Measurements from ENCODE around the gene ST6GALNAC6. TPM values are rescaled to one million over a fixed set of nuclear protein-coding genes. Genes with fewer than 3 reads are reported as not detected.
A peak's percentile ranks its signal among the peaks of the same experiment; 100 is the strongest.

The ST6GALNAC6 gene
- total RNA-seq, 1 donor from 2014 or later = 26.1 TPM

DNA sequence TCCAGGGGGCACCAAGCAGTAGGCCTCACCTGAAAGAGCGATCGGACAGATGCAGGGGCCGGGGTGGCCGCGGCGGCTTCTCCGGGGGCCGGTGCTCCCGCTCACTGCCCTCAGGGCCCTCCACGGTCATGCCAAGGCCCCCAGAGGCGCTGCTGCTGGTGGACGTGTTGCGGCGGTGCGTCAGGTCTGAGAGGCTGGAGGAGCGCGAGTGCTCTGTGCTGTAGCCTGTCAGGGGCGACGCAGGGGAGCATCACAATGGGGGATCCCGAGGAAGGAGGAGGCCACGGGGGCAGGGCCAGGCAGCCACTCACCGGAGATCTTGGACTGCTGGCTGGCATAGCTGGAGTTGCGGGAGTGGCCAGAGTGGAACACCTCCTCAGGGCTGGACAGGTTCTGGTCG is 45.9 kb upstream of the ST6GALNAC6 start:
- Mint-ChIP-seq H3K27ac (ENCODE audit: unreplicated experiment) (no peak overlapping the region), H3K36me3 (ENCODE audit: unreplicated experiment) (no peaks in the 10 kb centered on the region), H3K4me3 (ENCODE audit: unreplicated experiment) (no peak overlapping the region), H3K27me3 (ENCODE audit: unreplicated experiment) (peaks cover 7% of the 10 kb centered on the region), H3K9me3 (ENCODE audit: unreplicated experiment) (peaks cover 5% of the 10 kb centered on the region), H3K4me1 (ENCODE audit: low read depth, unreplicated experiment) (peaks cover 11% of the 10 kb centered on the region)
- no peak for DNase-seq
- TF ChIP-seq, protein P1, sequence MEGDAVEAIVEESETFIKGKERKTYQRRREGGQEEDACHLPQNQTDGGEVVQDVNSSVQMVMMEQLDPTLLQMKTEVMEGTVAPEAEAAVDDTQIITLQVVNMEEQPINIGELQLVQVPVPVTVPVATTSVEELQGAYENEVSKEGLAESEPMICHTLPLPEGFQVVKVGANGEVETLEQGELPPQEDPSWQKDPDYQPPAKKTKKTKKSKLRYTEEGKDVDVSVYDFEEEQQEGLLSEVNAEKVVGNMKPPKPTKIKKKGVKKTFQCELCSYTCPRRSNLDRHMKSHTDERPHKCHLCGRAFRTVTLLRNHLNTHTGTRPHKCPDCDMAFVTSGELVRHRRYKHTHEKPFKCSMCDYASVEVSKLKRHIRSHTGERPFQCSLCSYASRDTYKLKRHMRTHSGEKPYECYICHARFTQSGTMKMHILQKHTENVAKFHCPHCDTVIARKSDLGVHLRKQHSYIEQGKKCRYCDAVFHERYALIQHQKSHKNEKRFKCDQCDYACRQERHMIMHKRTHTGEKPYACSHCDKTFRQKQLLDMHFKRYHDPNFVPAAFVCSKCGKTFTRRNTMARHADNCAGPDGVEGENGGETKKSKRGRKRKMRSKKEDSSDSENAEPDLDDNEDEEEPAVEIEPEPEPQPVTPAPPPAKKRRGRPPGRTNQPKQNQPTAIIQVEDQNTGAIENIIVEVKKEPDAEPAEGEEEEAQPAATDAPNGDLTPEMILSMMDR (IDR thresholded peaks at IDR 0.05; ENCODE audit: partially characterized antibody, unreplicated experiment) = no peak

DNA sequence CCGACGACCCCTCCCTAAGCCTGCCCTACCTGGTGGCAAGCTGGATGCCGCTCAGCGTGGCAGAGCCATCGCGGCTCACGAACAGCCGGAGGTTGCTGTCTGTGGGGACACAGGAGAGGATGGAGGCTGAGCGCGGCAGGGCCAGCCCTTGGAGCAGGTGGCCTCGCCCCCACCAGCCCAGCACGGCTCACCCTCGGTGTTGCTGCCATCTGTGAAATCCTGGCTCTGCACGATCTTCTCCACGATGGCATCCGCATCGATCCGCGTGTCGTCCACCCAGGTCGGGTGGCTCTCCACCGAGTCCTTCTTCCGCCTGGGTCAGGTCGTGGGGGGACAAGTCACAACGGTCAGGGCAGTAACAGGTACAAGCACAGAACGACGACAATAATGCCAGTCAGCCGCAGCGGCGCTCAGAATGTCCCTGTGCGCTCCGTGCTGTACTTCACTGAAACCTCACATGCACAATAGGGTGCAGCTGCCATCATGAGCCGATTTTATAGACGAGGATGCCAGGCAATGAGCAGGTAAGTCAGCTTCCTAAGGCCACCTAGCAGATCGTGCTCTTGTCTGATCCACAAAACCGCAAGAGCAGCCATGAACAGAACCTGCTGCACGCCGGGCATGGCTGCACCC is 45.3 kb upstream of the ST6GALNAC6 start:
- Mint-ChIP-seq H3K4me1 (ENCODE audit: low read depth, unreplicated experiment) (peaks cover 11% of the 10 kb centered on the region), H3K27me3 (ENCODE audit: unreplicated experiment) (peaks cover 4% of the 10 kb centered on the region), H3K27ac (ENCODE audit: unreplicated experiment) (no peak overlapping the region), H3K36me3 (ENCODE audit: unreplicated experiment) (no peaks in the 10 kb centered on the region), H3K4me3 (ENCODE audit: unreplicated experiment) (no peak overlapping the region), H3K9me3 (ENCODE audit: unreplicated experiment) (peaks cover 5% of the 10 kb centered on the region)
- DNase-seq = no peak
- TF ChIP-seq, protein P1 (IDR thresholded peaks at IDR 0.05; ENCODE audit: partially characterized antibody, unreplicated experiment) = no peak

DNA sequence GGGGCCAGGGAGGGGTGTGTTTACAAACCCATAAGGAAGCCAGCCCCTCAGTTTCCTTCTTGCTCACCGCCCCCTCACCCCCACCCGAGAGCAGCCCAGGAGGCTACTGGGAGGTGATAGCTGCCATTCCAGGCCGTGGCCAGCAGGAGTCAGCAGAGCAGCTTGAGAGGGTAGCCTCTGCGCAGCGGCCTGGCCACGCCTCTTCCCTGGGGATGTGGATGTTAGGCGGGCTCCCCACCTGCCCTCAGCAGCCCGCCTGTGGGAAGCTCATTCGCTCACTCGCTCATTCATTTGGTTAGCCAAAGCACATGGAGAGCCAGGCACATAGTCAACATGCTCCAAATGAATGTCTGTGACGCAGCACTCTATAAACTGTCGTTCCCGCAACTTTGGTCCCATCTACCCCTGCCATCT is 44.3 kb upstream of the ST6GALNAC6 start:
- Mint-ChIP-seq H3K4me1 (ENCODE audit: low read depth, unreplicated experiment) (peaks cover 11% of the 10 kb centered on the region), H3K36me3 (ENCODE audit: unreplicated experiment) (no peaks in the 10 kb centered on the region), H3K27me3 (ENCODE audit: unreplicated experiment) (peaks cover 3% of the 10 kb centered on the region), H3K9me3 (ENCODE audit: unreplicated experiment) (peaks cover 6% of the 10 kb centered on the region), H3K4me3 (ENCODE audit: unreplicated experiment) (no peak overlapping the region), H3K27ac (ENCODE audit: unreplicated experiment) (no peak overlapping the region)
- TF ChIP-seq, protein P1 (IDR thresholded peaks at IDR 0.05; ENCODE audit: partially characterized antibody, unreplicated experiment) = peak; percentile 87
- peak; percentile 93 for DNase-seq

DNA sequence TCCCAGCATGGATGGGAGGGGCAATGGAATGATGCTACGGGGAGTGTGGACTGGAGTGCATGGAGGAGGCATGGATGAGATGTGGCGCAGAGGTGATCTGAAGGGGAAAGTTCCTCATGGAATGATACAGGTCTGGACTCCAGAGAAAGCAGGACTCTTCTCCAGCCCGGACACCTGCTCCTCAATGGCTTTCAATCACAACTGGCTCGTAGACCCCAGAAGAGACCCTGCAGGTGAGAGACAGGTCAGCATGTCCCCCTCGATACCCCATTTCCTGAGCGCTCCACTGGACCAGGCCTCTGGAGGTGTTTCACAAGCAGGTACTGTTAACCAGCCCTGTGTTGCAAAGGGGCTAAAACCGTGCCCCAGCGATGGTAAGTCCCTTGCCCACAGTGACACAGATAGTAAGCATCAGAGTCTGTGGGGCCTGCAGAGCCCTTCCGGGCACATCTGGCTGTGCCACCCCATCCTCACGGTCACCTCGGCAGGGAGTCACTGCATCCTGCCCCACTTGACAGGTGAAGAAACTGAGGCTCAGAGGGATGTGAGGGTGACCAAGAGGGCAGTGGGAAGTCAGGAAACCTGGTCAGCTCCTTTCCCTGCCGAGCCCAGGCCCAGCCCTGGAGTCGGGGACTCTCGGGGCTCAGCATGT is 43.7 kb upstream of the ST6GALNAC6 start:
- Mint-ChIP-seq H3K27ac (ENCODE audit: unreplicated experiment) (peak overlapping the region; percentile 36), H3K27me3 (ENCODE audit: unreplicated experiment) (peaks cover 1% of the 10 kb centered on the region), H3K4me3 (ENCODE audit: unreplicated experiment) (no peak overlapping the region), H3K9me3 (ENCODE audit: unreplicated experiment) (peaks cover 6% of the 10 kb centered on the region), H3K36me3 (ENCODE audit: unreplicated experiment) (no peaks in the 10 kb centered on the region), H3K4me1 (ENCODE audit: low read depth, unreplicated experiment) (peaks cover 11% of the 10 kb centered on the region)
- DNase-seq = no peak
- TF ChIP-seq, protein P1 (IDR thresholded peaks at IDR 0.05; ENCODE audit: partially characterized antibody, unreplicated experiment) = no peak

Data from glutamatergic neuron (in vitro differentiated cells).